ENCODE data around the gene MIPEP.

Gene MIPEP

DNA sequence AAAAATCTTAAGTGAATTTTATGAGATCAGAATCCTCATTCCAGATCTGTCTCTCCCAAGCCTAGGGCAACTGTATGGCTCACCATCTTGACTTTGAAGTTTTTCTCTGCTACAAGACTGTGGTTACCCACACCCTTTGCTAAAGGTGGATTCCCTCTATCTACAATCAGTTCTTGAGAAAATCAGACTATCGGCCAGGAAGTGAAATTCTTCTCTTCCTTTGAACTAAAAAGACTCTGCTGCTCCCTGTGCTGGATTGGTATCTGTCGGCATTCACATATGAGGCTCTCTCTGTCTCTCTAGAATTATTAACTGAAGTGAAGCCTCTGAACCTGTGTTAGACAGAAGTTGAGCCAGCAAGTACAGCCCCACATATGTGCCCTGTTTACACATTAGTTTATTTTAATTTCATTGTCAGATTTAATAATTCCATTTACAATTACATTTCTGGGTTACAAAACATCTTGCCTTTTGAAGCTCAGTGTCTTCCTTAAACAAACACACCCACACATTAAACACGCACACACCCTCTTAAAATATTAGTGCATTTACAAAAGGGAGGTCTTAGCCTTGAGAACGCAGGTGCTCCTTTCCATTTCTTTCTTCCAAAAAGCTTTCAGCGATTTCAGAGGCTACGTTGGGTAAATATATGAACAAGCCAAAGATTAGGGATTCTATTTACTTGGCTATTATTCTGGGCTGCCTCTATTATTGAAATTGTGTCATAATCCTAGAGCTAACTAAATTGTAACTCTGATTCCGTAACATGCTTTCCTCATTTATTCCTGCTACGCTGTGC lies 145.7 kb downstream of the MIPEP start:
- DNase-seq: no peak

DNA sequence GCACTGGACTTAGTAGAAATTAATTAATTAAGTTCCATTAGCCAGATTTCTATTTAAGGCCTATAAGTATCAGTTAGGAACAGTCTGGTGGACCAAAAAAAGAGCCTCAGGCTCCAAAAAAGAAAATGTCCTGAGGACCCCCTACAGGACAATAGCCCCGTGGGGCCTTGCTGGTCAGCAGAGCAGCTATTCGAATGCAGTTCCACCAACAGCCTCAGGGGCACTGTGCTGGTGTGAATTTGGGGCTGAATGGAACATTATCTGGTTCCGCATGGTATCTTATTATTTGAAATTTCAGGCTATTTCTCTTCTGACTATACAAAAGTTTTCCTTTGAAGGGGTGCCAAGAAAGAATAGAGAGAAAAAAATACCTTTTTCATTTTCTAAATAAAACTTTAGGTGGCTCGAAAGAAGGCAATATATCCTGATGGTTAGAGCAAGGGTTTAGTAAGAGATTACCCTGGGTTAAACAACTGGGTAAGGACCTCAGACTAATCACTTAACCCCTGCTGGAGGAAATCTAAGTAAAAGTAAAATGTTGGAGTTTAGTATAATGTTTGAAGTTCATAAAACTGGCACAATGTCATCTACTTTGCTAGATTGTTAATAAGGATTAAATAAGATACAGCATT lies 147.2 kb downstream of the MIPEP start:
- no peak for DNase-seq

DNA sequence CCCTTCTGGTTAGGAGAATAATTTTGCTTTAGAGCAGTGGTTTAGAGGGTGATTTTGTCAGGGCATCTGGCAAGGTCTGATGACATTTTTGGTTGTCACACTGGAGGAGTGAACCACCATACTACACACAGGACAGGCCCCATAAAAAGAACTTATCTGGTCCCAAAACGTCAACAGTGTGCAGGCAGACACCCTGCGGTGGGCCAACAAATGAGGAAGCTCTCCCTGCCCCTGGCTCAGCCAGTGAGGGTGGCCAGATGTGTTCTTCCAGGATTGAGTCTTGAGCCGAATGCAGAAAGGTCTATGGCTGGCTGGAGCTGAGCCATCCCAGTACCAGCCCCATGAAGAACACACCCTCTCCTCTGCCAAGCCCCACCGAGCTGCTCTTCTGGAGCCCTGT lies 149.2 kb downstream of the MIPEP start:
- DNase-seq: no peak

DNA sequence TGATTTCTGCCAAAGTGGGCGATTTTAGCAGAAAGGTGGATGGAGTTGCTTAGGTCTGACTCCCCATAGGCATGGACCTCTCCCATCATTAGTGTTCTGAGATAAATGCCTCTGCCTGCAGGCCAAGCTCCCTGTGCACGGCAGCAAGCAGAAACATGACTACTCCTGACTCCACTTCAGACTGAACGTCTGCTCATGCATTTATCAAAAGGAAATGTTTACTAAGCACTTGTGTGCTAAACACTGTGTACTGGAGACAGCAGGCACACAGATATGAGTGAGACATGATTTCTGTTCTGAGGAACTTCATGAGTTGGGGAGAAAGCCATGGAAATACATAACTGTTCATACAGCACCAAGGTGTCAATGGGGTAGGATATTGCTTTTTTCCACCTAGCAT lies 149.6 kb downstream of the MIPEP start:
- DNase-seq: no peak

DNA sequence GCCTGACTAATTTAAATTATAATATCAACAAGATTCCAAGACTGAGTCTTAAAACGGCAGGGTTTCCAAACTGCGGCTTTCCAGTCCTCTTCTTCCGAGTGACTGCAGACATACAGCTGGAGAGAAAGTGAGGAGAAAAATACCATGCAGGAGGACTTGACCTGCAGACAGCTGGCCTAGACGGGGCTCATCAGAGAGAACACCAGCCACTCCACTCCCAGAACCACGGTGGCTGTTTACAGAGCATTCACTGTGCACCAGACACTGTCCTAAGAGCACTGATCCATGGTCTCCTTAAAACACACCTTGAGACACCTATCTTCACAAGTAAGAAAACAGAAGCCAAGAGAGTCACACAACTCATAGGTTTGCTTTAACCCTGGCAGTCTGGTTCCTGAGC lies 152.7 kb downstream of the MIPEP start:
- no peak for DNase-seq

DNA sequence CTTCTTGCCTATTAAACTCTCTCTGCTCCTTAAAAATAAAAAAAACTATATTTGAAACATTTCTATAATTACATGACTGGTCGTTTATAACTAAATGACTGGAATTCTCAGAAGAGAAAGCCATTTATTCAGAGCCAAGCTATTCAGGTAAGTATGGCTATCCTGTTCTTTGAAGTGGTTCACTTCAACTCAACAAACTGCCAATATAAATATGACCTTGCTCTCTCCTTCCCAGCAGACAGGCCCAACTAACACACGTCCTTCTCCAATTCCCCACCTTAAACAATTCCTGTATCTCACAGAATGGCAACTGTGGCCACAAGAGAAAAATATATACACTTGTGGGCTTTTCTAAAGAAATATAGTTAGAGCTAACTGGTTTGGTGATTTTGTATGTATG lies 153.9 kb downstream of the MIPEP start:
- DNase-seq: no peak

DNA sequence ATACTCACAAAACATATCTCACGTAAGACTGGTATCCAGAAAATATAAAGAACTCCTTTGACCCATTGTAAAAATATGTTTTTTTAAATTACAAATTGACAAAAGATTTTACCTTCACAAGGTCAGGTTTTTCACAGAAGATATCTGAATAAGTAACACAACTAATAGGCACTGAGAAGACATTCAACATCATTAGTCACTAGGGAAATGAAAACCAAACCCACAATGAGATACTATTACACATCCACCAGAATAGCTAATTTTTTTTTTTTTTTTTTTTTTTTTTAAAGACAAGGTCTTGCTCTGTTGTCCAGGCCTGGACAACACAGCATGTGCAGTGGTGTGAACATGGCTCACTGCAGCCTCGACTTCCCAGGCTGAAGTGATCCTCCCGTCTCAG lies 157.5 kb downstream of the MIPEP start:
- no peak for DNase-seq

DNA sequence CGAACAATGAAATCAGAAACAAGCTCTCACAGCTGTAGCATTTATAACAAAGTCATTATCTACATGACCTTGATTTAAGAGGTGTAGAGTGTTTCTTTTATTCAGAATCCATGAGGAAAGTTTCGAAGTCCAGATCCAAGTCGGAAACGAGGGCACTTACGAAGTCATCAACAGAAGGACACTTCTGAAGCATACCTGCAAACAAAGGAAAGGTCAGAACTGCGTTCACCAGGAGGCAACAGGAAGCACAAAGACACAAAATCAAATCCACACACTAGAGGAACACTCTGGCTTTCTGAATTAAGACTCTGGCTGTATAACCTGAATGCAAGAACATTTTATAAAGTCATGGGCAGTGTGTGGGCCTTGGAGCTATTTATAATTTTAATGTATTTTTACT lies 158.9 kb downstream of the MIPEP start:
- DNase-seq: no peak

DNA sequence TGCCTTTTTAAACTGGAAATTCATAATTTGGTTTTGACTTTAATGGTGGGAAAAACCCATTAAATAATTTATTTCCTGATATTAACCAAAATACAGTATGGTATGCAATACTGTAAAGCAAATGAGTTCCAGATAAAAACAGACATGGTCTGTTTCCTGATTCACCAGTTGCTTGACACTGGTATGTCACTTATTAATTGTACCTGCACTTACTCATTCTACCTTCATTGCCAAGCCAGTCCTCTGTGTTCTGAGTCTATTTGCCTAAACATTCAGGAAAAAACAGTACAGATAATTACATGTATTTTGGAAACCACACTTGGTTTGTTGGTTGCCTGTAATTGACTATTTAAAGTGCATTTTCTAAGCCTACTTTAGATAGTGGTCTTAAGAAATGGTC lies 159.7 kb downstream of the MIPEP start:
- no peak for DNase-seq

DNA sequence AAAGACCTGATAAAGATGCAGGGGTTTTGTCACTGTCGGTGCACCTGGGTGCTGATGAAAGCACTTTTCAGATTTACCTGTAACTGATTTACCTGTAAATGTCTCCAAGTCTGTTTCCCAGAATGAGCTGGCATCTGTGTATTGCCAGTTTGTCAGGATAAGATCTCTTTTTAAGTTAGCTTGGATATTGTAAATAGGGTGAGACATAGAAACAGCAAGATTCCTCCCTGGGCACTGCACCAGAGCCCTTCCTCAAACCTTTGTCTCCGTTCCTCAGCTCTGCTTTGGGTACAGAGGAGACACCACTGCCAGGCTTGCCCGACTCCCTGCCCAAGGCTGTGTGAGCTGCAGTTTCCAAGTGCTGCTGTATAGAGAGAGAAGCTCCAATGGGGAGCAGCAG lies 160.4 kb downstream of the MIPEP start:
- DNase-seq: no peak

DNA sequence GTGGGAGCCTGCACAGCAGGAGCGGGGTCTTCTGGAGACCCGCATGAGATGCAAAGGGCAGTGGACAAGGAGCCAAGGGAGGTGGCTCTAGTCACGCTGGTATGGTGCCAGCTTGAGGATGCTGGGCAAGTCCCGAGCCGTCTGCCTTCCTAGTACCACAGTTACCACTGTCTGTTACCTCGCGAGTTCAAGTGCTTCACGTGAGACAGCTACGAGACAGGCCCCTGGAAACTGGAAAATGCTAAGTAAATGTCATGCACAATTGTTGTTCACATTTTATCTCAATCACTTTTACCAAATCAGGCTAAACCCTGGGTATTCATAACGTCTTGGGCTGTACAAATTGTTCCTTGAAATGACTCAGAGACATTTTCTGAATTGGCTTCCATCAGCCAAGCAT lies 163.3 kb downstream of the MIPEP start:
- DNase-seq: no peak

DNA sequence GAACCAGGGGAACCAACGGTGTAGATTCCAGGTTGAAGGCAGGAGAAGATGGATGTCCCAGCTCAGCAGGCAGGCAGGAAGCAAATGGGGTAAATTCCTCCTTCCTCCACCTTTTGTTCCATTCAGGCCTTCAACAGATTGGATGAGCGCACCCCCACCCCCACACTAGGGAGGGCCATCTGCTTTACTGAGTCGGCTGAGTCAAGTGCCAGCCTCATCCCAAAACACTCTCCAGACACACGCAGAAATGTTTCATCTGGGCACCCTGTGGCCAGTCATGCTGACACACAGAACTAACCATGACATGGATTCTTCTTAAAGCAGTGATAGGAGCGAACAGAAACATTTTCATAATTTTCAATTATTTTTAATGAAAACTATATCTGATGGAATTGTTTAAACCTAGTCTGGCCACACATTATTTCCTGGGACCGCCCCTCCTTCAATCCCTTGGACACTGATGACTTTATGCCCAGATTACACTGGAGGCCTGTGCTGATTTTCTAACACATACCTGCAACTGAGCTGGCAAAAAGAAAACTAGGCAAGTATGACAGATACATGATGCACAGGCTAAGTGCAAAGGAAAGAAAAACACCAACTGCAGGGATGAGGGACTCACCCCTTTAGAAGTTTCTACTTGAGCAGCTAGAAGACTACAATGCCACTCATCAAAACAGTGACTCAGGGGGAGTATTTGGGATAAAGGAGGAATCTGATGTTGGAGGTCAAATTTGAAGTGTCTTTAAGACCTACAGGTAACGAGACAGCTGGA lies 164.8 kb downstream of the MIPEP start:
- no peak for DNase-seq

DNA sequence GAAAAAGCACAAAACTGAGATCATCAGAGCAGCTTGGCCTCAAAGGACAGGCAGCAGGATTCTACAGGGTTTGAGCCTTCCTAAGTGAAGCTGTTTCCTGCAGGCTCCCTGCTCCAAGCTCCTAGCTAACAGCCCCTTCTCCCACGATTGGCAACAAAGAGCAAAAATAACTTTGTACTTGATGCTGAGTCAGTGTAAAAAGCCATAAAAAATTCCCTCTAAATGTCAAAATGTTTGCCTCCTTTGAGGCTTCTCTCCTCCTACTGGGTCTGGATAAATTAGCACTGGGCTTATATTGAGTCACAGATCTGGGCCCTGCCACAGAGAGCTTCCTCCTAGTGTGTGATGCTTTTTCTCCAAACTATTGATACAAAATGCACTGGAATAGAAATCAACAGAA lies 165.7 kb downstream of the MIPEP start:
- no peak for DNase-seq

DNA sequence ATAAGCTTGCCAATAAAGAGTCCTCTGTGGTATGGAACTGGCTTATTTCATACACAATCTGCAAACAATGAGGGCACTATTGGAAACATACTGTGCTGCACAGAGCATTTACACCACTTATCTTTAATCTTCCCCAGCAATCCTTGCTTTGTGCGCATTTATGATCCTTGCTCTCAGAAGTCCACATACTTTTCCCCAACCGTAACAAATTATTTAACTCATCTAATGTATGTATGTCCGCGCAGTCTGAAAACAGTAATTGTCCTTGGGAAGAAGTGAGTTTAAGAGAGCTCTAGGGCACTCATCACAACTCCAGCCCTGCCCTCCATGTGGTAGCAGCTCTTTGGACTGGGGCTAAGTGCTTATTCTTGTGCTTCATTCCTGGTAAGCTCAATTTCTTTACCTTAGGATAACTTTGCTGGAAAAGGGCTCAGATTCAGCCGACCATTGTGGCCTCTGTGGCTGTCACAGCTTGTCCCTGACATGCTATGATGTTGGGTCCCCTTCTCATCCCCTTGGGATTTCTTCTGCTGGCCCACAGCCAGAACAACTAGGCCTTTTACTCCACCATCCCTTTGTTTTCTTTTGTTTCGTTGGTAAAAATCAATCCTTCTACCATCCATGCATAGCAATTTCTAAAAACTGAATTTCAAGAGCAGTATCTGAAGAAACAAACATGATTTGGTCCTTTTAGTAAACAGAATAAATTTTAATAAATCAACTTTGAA lies 166.3 kb downstream of the MIPEP start:
- no peak for DNase-seq

DNA sequence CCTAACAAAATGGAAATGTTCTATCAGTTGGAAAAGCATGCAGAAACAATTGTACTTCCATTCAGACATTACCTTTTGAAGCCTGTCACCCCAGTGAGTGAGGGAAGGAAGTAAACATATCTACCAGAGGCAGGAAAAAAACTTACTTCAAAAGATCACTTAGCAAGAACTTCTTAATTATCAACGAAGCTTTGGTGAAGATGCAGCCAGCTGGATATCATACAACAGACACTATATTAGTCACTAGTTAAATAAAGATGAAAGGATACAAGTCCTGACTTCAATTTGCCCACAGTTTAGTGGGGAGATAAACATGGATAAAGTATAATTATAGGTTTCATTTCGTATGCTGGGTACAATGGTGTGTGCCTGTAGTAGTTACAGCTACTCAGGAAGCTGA lies 170.2 kb downstream of the MIPEP start:
- DNase-seq: no peak

DNA sequence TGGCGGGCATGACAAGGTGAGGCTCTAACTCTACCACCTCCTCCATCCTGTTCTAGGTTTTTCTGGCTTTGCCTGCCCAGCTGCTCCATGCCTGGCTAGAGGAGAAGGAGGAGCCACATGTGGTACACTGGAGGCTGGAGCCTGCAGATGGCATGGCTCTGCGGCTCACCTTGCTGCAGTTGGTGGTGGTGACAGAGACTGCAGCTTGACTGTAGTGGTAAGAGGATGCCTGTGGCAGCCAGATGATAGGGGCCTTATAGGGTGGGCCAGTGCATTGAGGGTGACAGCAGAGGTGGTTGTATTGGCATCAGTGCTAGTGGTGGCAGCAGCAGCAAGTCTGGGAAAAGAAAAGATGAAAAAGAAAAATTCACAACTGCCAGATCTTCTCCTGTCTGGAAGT lies 172.8 kb downstream of the MIPEP start:
- no peak for DNase-seq

DNA sequence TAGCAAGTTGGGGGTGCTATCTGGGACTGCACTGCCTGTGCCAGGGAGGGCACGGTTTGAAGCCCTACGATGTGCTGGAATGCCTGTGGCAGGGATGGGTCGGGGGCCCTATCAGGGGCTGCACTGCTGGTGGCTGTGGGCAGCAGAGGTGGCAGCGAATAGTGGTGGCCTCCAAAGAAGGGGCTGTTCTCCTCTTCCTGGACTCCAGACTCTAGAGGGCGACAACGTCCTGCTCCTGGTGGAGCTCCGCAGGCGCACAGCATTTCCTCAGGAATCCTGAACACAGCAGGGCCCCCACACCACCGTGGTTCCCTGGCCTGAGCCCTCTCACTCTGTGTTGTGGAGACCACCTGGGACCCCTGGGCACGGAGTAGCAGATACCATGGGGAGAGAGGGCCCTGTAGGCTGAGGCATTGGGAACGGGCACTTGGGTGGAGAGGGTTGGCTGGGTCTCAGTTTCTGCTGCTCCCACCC lies 173.4 kb downstream of the MIPEP start:
- DNase-seq: no peak

DNA sequence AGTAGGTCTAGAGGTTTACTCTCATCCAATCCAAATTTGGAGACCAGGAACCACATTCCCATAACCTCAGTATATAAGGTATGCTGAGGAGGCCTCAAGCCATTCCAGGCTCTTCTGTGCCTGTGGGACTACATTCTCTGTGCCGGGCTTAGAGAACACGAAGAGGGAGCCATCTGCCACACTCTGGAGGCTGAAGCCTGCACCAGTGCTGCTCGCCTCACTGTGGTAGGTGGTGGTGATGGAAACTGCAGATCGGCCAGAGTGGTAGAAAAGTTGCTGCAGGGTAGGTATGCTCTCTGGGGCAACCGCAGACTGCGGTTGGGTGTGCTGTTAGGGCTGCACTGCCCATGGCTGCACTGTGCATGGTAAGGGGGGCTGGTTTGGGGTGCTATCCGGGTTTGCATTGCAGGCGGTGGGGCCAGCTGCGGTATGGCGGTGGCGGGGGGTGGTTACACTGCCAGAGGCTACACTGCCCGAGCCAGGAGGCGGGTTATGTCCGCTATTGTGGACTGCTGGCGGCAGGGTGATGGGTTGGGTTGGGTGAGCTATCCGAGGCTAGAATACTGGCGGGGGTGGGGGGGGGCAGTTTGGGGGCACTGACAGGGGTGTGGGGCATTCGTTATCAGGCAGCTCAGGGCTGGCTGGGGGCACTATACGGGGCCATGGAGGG lies 174.0 kb downstream of the MIPEP start:
- DNase-seq: no peak

DNA sequence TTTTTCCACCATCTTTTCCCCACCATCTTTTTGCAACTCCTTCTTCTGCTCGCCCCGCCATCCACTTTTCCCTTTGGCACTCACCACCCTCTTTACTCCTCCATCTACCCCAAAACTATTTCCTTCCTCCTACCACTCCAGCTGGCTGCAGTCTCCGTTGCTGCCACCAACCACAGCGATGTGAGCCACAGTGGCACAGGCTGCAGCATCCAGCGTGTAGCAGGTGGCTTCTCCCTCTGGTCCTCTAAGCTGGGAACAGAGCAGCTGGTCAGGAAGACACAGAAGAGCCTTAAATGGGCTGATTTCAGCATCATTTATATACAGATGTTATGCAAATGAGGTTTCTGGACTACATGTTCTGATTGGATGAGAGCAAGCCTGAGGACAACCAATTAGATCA lies 174.5 kb downstream of the MIPEP start:
- no peak for DNase-seq

DNA sequence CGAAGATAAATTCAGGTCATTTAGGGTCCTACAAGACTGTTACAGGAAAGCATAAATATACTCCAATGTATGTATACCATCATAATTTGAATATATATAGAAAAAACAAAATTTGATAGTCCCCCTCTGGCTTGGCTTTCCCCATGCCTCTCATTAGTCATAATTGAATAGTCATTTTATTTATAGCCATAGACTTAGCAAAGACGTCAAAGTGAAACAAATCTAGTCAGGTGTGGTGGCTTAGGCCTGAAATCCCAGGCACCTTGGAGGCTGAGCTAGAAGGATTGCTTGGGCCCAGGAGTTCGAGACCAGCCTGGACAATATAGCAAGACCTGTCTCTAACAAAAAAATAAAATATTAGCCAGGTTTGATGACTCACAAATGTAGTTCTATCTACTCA lies 177.8 kb downstream of the MIPEP start:
- DNase-seq: no peak

DNA sequence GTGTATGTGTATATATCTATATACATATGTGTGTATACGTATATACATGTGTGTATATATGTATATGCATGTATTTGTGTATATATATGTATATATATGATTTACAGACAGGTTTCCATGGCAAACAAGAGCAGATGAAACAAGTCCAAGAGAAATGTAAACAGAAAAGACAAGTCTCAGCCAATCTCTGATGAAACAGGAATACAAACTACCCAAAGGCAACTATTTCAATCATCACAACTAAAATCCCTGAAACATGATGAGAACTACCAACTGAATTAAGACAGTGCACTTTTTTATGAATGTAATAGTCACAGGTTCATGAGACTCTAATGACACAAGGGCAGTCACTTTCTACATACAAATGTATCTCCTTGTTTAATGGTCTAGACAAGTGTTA lies 178.8 kb downstream of the MIPEP start:
- DNase-seq: no peak

DNA sequence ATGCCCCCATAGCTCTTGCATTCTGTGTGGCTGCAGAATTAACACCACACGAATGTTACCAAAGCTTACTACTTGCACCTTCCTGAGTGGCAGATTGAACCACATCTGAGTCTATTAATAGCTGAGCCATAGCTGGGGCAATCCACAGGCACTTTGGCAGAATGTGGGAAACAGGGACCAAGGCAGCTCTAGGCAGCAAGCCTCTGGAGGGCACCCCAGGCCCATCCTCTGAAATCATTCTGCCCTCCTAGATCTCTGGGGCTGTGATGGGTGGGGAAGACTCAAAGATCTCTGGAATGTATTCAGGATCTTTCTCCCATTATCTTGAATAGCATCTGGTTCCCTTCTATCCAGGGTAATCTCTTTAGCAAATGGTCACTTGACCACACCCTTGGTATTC lies 179.7 kb downstream of the MIPEP start:
- no peak for DNase-seq

DNA sequence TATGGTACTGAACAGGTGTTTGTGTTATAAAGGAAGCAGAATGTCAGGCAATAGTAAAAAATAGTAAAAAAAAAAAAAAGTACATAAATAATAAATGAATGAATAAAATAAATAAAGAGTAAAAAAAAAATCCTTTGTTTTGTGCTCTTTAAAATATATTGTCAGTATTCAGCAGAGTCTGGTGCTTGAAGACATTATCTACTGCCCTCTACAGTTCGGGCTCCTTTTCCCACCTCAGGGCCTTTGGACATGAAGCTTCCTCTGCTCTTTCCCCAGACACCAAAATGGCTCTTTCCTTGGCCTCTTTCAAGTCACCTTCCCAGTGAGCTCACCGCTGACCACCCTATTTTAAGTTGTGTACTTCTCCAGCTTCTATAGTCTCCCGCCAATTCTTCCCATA lies 181.5 kb downstream of the MIPEP start:
- no peak for DNase-seq
